ENCODE results near the gene CMTM5.

Gene CMTM5

GRCh38 chr14:23364164-23365035, 12.4 kb upstream of the CMTM5 start:
- intact Hi-C loops (cut with DNase I; ENCODE audit: low total_unique reads), result loop anchor here (5.0 kb wide), 1 partner anchor 42 kb away; the partner anchor contains the start of gene PABPN1

DNA sequence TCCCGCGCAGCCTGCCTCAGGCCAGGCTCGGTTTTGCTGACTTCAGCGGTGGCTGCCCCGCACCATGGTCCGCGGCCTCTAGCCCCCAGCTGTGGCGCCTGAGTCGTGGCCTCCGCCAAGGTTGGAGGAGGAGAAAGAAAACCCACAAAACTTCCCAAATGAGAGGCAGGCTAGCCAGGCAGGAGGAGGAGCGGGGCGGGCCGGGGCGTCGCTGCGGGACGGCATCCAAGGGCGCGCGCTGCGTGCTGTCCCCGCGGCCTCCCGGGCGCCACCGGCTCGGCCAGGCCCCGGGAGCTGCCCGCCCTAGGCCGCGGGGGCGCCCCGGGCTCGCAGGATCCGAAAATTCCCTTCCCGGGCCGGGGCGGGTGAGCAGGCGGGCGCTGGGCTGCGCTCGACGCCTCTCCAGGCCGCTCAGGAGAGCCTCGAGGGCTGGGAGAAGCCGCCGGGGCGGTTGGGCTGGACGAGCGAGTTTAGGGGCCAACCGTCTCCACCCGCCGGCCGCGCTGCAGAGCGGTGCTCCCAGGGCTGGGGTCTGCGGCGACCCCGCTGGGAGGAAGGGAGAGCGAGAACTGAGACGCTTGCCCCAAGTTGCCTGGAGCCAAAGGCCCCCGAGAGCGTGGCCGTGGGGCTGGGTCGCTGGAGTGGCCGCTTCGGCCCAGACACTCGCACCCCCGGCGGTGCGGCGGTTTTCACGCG, 11.7 kb upstream of the CMTM5 start, which contains the start of gene EFS:
Gene EFS (minus strand): TSS at position 137 of the 696 bp plus-strand sequence. CDS start 147 bp downstream, outside the sequence.
- DNase-seq, result peak; percentile 68 to 85
- Histone ChIP-seq H3K27ac (peak within 1 kb of the TSS; percentile 98 to 100), H3K36me3 (peaks cover 0 to 8% (median 3%) of the 10 kb centered on the region in 3 donors), H3K4me3 (peak within 1 kb of the TSS; percentile 70 to 71), H3K9me3 (no peaks in the 10 kb centered on the region), H3K4me1 (peaks cover 0 to 58% (median 21%) of the 10 kb centered on the region in 4 donors), H3K27me3 (no peaks in the 10 kb centered on the region)
- no peak for TF ChIP-seq CTCF (IDR thresholded peaks at IDR 0.05)
- intact Hi-C loops (cut with DNase I; ENCODE audit: low total_unique reads), result loop anchor here (5.0 kb wide), 1 partner anchor 43 kb away; the partner anchor contains the start of gene PABPN1

More at GRCh38 chr14:23364164-23365035, 12.4 kb upstream of the CMTM5 start:
- no peaks in the 10 kb centered on the region for H3K9me3 ChIP-seq
- H3K27ac ChIP-seq, result peak overlapping the region; percentile 98 to 100
- peaks cover 0 to 58% (median 21%) of the 10 kb centered on the region in 4 donors for H3K4me1 ChIP-seq
- no peak for TF ChIP-seq CTCF (IDR thresholded peaks at IDR 0.05)
- H3K4me3 ChIP-seq, result peak overlapping the region; percentile 70 to 71
- peaks cover 8 to 16% (median 10%) of the 10 kb centered on the region in 3 donors for H3K36me3 ChIP-seq
- peak; percentile 78 to 88 for DNase-seq
- H3K27me3 ChIP-seq, result no peaks in the 10 kb centered on the region

DNA sequence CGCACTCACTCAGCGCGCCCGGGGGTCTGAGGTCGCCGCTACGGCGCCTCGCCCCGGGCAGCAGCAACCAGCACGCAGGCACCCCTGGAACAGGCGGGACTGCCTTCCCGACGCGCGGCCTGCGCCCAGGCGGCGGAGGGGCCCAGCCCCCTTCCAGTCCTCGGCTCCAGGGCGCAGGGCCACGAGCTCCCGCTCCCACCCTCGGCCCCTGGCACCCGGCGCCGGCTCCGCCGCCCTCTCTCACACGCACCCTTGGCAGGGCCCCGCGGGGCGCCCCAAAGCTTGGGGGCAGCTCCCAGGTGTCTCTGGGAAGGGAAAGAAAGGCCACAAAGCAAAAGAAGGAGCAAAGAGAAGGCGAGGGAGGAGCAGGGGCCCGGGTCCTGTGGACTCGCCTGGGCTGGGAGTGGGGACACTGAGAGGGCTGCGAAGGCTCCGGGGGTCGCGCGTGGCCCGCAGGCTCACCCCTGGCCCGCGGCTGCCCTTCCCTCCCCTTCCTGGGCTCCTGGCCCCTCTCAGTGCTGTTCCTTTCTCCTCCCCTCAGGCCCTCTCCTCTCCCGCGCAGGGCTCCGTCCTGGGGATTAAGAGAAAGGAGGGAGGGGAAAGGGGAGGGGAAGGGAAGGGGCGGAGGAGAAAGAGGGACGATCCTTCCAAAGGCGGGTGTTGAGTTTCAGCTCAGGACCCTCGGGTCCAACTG, 11.0 kb upstream of the CMTM5 start:
- peaks cover 0 to 1% (median 0%) of the 10 kb centered on the region in 3 donors for H3K36me3 ChIP-seq
- no peaks in the 10 kb centered on the region for H3K27me3 ChIP-seq
- peak; percentile 76 to 87 for DNase-seq
- TF ChIP-seq CTCF (IDR thresholded peaks at IDR 0.05), result no peak
- H3K9me3 ChIP-seq, result no peaks in the 10 kb centered on the region
- peak overlapping the region; percentile 70 to 71 for H3K4me3 ChIP-seq
- intact Hi-C loops (cut with DNase I; ENCODE audit: low total_unique reads), result loop anchor here (5.0 kb wide), 1 partner anchor 44 kb away; the partner anchor contains the start of gene PABPN1
- peak overlapping the region; percentile 98 to 100 for H3K27ac ChIP-seq
- peaks cover 0 to 52% (median 21%) of the 10 kb centered on the region in 4 donors for H3K4me1 ChIP-seq

DNA sequence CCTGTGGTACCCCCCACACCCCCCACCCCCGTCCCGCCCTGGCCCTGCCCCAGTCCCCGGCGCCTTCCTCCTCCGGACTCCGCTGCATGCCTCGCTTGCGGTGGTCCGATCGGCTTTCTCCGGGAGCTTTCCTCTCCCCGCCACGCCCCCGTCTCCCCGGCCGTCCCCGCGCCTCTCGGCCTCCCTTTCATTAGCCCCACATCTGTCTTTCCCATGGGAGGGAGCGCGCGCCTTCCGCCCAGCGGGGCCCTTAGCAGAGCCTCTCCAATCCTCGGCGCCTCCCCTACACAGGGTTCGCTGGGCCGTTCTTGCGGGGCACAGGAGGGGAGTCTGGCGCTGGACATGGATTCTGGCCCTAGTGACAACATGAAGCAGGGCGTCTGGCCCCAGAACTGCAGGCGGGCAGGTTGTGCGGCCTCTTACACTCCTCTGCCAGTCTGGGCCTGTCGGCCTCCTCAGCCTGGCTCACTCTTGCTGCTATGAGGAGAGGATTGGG, 10.4 kb upstream of the CMTM5 start:
- intact Hi-C loops (cut with DNase I; ENCODE audit: low total_unique reads), result loop anchor here (5.0 kb wide), 1 partner anchor 44 kb away; the partner anchor contains the start of gene PABPN1
- TF ChIP-seq CTCF (IDR thresholded peaks at IDR 0.05), result no peak
- H3K36me3 ChIP-seq, result no peaks in the 10 kb centered on the region
- peaks cover 0 to 48% (median 21%) of the 10 kb centered on the region in 4 donors for H3K4me1 ChIP-seq
- no peaks in the 10 kb centered on the region for H3K9me3 ChIP-seq
- no peaks in the 10 kb centered on the region for H3K27me3 ChIP-seq
- H3K4me3 ChIP-seq, result peak overlapping the region; percentile 70 to 71
- peak overlapping the region; percentile 98 to 100 for H3K27ac ChIP-seq
- peak; percentile 76 to 92 for DNase-seq

DNA sequence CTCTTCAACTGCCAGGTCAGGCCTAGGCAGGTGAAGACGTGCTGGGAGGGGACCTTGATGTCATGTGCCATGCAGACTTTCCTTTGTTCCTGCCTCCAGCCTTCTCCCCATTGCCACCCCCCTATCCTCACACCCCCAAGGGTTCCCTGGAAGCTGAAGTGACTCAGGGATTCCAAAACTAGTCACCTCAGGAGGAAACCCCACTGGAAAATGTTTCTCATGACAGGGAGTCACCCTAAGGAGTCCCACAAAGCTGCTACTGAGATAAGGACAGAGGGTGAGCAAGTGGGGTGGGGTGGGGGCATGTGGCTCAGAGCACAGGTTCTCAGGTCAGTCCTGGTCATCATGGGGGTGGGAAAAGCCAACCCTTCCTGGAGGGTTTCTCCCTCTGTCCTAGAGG, 6.6 kb upstream of the CMTM5 start:
- TF ChIP-seq CTCF (IDR thresholded peaks at IDR 0.05), result no peak
- intact Hi-C loops (cut with DNase I; ENCODE audit: low total_unique reads), result no loop called here
- peaks cover 0 to 14% (median 5%) of the 10 kb centered on the region in 4 donors for H3K4me1 ChIP-seq

More for the DNA sequence above, 6.6 kb upstream of the CMTM5 start:
- Histone ChIP-seq H3K27me3 (no peaks in the 10 kb centered on the region), H3K36me3 (no peaks in the 10 kb centered on the region), H3K9me3 (no peaks in the 10 kb centered on the region), H3K4me3 (no peak overlapping the region), H3K27ac (no peak overlapping the region)
- no peak for DNase-seq
